Cardiac atrium fibroblast (primary cell): ENCODE measurements around the gene CD24. TPM values are rescaled to one million over a fixed set of nuclear protein-coding genes. Genes with fewer than 3 reads are reported as not detected.

Experiments
- total RNA-seq: library from RNA; depleted of rRNA; stranded (reverse); fragments of >200 nt; gene quantifications from 2 replicates; pipeline ENCODE4 v1.2.3, GENCODE V29; 2015

CD24 gene
- total RNA-seq: 1.5 TPM in 1 of 2 replicates, not detected in the other

GRCh38 chr6:106974336-106974998 lies at the start of gene CD24:
Gene CD24, minus strand, starts transcription at chr6:106974729. Its CDS starts 83 bp downstream, at chr6:106974646.

Other genes starting within 250 kb of the CD24 start
- 13.3 and 14.4 TPM in 2 replicates for gene MTRES1, start 53.5 kb upstream of the CD24 start, total RNA-seq
- gene BEND3, start 140.8 kb upstream of the CD24 start, total RNA-seq: 0.90 and 1.1 TPM in 2 replicates